Fibroblast of lung (primary cell): ENCODE results near the gene DNM3. TPM values are rescaled to one million over a fixed set of nuclear protein-coding genes. Genes with fewer than 3 reads are reported as not detected.

Experiments
- DNase-seq, 2 donors: peaks; one replicate each; pipeline versions ENCODE4 v3.0.0 to v3.0.0-alpha.2; 2010; ENCODE audit warnings: low read depth in 2 of 2
- H2AFZ ChIP-seq: 2 replicates; pipeline ENCODE4 v1.5.1; 2012; ENCODE audit warnings: low read length, control low read depth, inconsistent platforms
- H3K27ac ChIP-seq: 2 replicates; pipeline ENCODE4 v1.5.1; 2011; ENCODE audit warnings: low read length, control low read depth; ENCODE audit not compliant: insufficient read depth
- H3K27me3 ChIP-seq: 2 replicates; pipeline ENCODE4 v1.5.1; 2011; ENCODE audit warnings: mild to moderate bottlenecking, low read length; ENCODE audit not compliant: control insufficient read depth, insufficient read depth
- H3K36me3 ChIP-seq: 2 replicates; pipeline ENCODE4 v1.5.1; 2011; ENCODE audit warnings: low read length; ENCODE audit not compliant: control insufficient read depth, insufficient read depth
- H3K4me1 ChIP-seq: 2 replicates; pipeline ENCODE4 v1.5.1; 2011; ENCODE audit warnings: low read length; ENCODE audit not compliant: control insufficient read depth, insufficient read depth; ENCODE audit errors: extremely low read depth
- H3K4me2 ChIP-seq: 2 replicates; pipeline ENCODE4 v1.5.1; 2011; ENCODE audit warnings: low read length, control low read depth; ENCODE audit not compliant: insufficient read depth; ENCODE audit errors: extremely low read depth
- H3K4me3 ChIP-seq, 4 experiments: fragments of 200-600 bp in 1 of 4; sonication (generic) in 1 of 4; replicated peaks in 1 of 4; 2 replicates each; pipeline ENCODE4 v1.5.1; 2011 to 2016; ENCODE audit warnings: low read length in 4 of 4, low read depth in 3 of 4, mild to moderate bottlenecking in 3 of 4, control low read depth in 2 of 4, inconsistent platforms in 1 of 4, mixed read lengths in 1 of 4; ENCODE audit not compliant: insufficient read depth in 1 of 4; ENCODE audit errors: control extremely low read depth in 1 of 4
- H3K79me2 ChIP-seq: 2 replicates; pipeline ENCODE4 v1.5.1; 2012; ENCODE audit warnings: mild to moderate bottlenecking, low read length, inconsistent platforms; ENCODE audit not compliant: control insufficient read depth, insufficient read depth
- H3K9ac ChIP-seq: 2 replicates; pipeline ENCODE4 v1.5.1; 2011; ENCODE audit warnings: mild to moderate bottlenecking, low read length, control low read depth; ENCODE audit not compliant: insufficient read depth
- H3K9me3 ChIP-seq: 2 replicates; pipeline ENCODE4 v1.5.1; 2012; ENCODE audit warnings: low read depth, low read length; ENCODE audit not compliant: control insufficient read depth, insufficient read depth
- H4K20me1 ChIP-seq: 2 replicates; pipeline ENCODE4 v1.5.1; 2011; ENCODE audit warnings: low read length; ENCODE audit not compliant: control insufficient read depth, insufficient read depth; ENCODE audit errors: extremely low read depth
- EZH2 ChIP-seq: IDR thresholded peaks from 2 replicates; pipeline ENCODE4 v1.5.1; 2012; ENCODE audit warnings: low read length, control low read depth, mild to moderate bottlenecking; ENCODE audit errors: missing control alignments
- polyA plus RNA-seq, 2 donors: library from polyadenylated mRNA; depleted of rRNA in 1 of 2; stranded (reverse) in 1 of 2; unstranded in 1 of 2; fragments of >200 nt; gene quantifications; 2 replicates each; pipeline ENCODE4 v1.2.1, GENCODE V29; 2011 to 2012; ENCODE audit warnings: missing spikeins in 1 of 2
- total RNA-seq: library from RNA; depleted of rRNA; stranded (reverse); fragments of >200 nt; gene quantifications from 2 replicates; pipeline ENCODE4 v1.2.1, GENCODE V29; 2014
- TF ChIP-seq, protein P1 (sequence below), 2 donors: IDR thresholded peaks in 1 of 2; conservative IDR thresholded peaks in 1 of 2; 1 replicate in 1 of 2; 2 replicates in 1 of 2; pipeline ENCODE4 v1.5.1; 2011 to 2012; ENCODE audit warnings: low read length in 2 of 2, control low read depth in 1 of 2, inconsistent platforms in 1 of 2, low read depth in 1 of 2, mild to moderate bottlenecking in 1 of 2

DNM3 gene
- total and polyA plus RNA-seq, 2 donors (not counting 1 experiment from before 2014, with no cell fraction given): 1.6 to 3.6 TPM

DNA sequence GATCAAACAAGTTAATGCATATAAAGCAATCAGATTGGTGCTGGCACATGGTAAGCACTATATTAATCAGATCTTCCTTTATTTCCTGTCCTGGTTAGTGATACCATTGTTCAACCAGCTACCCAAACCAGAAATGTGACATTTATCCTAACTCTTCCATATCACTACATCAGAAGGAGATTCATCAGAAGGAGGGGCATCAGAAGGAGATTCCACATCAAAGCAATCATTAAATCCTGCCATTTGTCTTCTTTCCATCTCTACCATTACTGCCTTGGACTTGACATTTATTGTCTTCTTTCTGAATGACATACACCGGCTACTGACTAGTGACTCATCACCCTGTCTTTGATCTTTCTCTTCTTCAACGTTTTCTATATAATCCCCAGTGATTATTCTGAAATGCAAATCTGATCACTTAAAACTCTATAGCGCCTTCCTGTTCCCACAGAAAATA is 75.0 kb downstream of the DNM3 start:
- Histone ChIP-seq H3K79me2 (no peaks in the 10 kb centered on the region), H3K4me1 (no peaks in the 10 kb centered on the region), H3K9ac (no peak overlapping the region), H4K20me1 (no peaks in the 10 kb centered on the region), H3K36me3 (no peaks in the 10 kb centered on the region), H3K4me3 (no peak overlapping the region), H3K4me2 (no peak overlapping the region), H3K9me3 (no peaks in the 10 kb centered on the region), H3K27me3 (no peaks in the 10 kb centered on the region), H3K27ac (no peak overlapping the region), H2AFZ (no peak overlapping the region)
- DNase-seq: no peak
- TF ChIP-seq, protein P1, sequence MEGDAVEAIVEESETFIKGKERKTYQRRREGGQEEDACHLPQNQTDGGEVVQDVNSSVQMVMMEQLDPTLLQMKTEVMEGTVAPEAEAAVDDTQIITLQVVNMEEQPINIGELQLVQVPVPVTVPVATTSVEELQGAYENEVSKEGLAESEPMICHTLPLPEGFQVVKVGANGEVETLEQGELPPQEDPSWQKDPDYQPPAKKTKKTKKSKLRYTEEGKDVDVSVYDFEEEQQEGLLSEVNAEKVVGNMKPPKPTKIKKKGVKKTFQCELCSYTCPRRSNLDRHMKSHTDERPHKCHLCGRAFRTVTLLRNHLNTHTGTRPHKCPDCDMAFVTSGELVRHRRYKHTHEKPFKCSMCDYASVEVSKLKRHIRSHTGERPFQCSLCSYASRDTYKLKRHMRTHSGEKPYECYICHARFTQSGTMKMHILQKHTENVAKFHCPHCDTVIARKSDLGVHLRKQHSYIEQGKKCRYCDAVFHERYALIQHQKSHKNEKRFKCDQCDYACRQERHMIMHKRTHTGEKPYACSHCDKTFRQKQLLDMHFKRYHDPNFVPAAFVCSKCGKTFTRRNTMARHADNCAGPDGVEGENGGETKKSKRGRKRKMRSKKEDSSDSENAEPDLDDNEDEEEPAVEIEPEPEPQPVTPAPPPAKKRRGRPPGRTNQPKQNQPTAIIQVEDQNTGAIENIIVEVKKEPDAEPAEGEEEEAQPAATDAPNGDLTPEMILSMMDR (conservative IDR thresholded peaks at IDR 0.05 in 1 of 2, IDR thresholded peaks at IDR 0.05 in 1 of 2; ENCODE audit: low read depth in 1 of 2, low read length in 2 of 2): no peak
- no peak for TF ChIP-seq EZH2

DNA sequence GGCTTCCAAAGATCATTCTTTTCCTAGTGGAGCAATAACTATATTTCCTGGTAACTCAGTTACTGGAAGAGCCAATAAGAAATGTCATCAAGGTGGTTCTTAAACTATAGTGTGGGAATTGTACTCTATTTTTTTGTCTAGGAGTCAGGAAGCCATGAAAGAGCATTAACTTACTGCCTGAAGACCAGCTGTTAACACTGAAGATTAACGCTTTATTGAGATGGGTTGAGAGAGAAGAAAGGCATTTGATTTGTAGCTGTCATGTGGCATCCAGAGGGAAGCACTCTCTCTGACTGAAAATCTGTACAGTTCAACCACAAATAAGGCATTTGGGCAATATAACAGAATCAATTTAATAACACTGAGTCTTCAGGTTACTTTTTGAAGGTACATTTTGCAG is 76.0 kb downstream of the DNM3 start:
- Histone ChIP-seq H4K20me1 (no peaks in the 10 kb centered on the region), H3K4me3 (no peak overlapping the region), H3K4me2 (no peak overlapping the region), H2AFZ (no peak overlapping the region), H3K36me3 (no peaks in the 10 kb centered on the region), H3K79me2 (no peaks in the 10 kb centered on the region), H3K9me3 (no peaks in the 10 kb centered on the region), H3K4me1 (no peaks in the 10 kb centered on the region), H3K9ac (no peak overlapping the region), H3K27ac (no peak overlapping the region), H3K27me3 (no peaks in the 10 kb centered on the region)
- no peak for TF ChIP-seq EZH2
- TF ChIP-seq, protein P1 (conservative IDR thresholded peaks at IDR 0.05 in 1 of 2, IDR thresholded peaks at IDR 0.05 in 1 of 2; ENCODE audit: low read depth in 1 of 2, low read length in 2 of 2): no peak
- DNase-seq: no peak

- Histone ChIP-seq H4K20me1 (no peaks in the 10 kb centered on the region), H3K4me3 (no peak overlapping the region), H3K4me1 (no peaks in the 10 kb centered on the region), H3K79me2 (no peaks in the 10 kb centered on the region), H2AFZ (no peak overlapping the region), H3K36me3 (no peaks in the 10 kb centered on the region), H3K9me3 (no peaks in the 10 kb centered on the region), H3K9ac (no peak overlapping the region), H3K27me3 (no peaks in the 10 kb centered on the region), H3K4me2 (no peak overlapping the region), H3K27ac (no peak overlapping the region)
- DNase-seq: no peak
- TF ChIP-seq, protein P1 (conservative IDR thresholded peaks at IDR 0.05 in 1 of 2, IDR thresholded peaks at IDR 0.05 in 1 of 2; ENCODE audit: low read depth in 1 of 2, low read length in 2 of 2): no peak
- no peak for TF ChIP-seq EZH2
Observed at GRCh38 chr1:171919891-171920887, 78.9 kb downstream of the DNM3 start.
